Measurements from ENCODE around the gene C1orf35.

DNA sequence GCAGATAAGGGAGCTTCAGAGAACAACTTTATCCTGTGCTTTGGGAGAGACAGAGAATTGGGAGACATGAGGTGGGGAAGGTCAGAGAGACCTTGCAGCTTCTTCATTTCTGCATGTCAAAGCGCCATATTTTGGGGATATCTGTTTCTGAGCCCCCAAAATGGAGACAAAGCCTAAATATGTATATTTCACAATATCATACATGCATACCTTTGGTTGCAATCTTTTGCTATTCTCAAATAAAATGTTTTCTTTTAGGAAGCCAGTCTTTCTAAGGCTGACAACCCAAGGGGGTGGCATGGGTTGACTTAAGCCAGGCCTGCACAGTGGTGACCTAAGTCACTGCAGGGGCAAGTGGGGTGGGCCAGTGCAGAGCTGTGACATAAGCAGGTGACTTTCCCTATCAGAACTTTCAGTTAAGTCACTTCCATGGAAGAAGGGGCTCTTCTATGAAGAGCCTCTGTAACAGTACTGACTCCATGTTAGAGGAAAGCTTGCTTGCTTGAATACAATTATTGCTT lies 19.9 kb upstream of the C1orf35 start:
- TF ChIP-seq CTCF (conservative IDR thresholded peaks at IDR 0.05; ENCODE audit: low read depth in 2 of 2): no peak
- no peak for TF ChIP-seq EZH2phosphoT487 (IDR thresholded peaks at IDR 0.05; ENCODE audit: unreplicated experiment)
- no peak for TF ChIP-seq JUNB (IDR thresholded peaks at IDR 0.05; ENCODE audit: unreplicated experiment)
- TF ChIP-seq, protein P1, sequence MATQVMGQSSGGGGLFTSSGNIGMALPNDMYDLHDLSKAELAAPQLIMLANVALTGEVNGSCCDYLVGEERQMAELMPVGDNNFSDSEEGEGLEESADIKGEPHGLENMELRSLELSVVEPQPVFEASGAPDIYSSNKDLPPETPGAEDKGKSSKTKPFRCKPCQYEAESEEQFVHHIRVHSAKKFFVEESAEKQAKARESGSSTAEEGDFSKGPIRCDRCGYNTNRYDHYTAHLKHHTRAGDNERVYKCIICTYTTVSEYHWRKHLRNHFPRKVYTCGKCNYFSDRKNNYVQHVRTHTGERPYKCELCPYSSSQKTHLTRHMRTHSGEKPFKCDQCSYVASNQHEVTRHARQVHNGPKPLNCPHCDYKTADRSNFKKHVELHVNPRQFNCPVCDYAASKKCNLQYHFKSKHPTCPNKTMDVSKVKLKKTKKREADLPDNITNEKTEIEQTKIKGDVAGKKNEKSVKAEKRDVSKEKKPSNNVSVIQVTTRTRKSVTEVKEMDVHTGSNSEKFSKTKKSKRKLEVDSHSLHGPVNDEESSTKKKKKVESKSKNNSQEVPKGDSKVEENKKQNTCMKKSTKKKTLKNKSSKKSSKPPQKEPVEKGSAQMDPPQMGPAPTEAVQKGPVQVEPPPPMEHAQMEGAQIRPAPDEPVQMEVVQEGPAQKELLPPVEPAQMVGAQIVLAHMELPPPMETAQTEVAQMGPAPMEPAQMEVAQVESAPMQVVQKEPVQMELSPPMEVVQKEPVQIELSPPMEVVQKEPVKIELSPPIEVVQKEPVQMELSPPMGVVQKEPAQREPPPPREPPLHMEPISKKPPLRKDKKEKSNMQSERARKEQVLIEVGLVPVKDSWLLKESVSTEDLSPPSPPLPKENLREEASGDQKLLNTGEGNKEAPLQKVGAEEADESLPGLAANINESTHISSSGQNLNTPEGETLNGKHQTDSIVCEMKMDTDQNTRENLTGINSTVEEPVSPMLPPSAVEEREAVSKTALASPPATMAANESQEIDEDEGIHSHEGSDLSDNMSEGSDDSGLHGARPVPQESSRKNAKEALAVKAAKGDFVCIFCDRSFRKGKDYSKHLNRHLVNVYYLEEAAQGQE (IDR thresholded peaks at IDR 0.05; ENCODE audit: unreplicated experiment): no peak
- no peak for TF ChIP-seq EZH2 (IDR thresholded peaks at IDR 0.05; ENCODE audit: low read depth, unreplicated experiment)
- TF ChIP-seq CREB1 (CRISPR knock-in tag; IDR thresholded peaks at IDR 0.05; ENCODE audit: low read depth): no peak
- no peak for TF ChIP-seq NANOG (IDR thresholded peaks at IDR 0.05; ENCODE audit: borderline replicate concordance)
- TF ChIP-seq, protein P2, sequence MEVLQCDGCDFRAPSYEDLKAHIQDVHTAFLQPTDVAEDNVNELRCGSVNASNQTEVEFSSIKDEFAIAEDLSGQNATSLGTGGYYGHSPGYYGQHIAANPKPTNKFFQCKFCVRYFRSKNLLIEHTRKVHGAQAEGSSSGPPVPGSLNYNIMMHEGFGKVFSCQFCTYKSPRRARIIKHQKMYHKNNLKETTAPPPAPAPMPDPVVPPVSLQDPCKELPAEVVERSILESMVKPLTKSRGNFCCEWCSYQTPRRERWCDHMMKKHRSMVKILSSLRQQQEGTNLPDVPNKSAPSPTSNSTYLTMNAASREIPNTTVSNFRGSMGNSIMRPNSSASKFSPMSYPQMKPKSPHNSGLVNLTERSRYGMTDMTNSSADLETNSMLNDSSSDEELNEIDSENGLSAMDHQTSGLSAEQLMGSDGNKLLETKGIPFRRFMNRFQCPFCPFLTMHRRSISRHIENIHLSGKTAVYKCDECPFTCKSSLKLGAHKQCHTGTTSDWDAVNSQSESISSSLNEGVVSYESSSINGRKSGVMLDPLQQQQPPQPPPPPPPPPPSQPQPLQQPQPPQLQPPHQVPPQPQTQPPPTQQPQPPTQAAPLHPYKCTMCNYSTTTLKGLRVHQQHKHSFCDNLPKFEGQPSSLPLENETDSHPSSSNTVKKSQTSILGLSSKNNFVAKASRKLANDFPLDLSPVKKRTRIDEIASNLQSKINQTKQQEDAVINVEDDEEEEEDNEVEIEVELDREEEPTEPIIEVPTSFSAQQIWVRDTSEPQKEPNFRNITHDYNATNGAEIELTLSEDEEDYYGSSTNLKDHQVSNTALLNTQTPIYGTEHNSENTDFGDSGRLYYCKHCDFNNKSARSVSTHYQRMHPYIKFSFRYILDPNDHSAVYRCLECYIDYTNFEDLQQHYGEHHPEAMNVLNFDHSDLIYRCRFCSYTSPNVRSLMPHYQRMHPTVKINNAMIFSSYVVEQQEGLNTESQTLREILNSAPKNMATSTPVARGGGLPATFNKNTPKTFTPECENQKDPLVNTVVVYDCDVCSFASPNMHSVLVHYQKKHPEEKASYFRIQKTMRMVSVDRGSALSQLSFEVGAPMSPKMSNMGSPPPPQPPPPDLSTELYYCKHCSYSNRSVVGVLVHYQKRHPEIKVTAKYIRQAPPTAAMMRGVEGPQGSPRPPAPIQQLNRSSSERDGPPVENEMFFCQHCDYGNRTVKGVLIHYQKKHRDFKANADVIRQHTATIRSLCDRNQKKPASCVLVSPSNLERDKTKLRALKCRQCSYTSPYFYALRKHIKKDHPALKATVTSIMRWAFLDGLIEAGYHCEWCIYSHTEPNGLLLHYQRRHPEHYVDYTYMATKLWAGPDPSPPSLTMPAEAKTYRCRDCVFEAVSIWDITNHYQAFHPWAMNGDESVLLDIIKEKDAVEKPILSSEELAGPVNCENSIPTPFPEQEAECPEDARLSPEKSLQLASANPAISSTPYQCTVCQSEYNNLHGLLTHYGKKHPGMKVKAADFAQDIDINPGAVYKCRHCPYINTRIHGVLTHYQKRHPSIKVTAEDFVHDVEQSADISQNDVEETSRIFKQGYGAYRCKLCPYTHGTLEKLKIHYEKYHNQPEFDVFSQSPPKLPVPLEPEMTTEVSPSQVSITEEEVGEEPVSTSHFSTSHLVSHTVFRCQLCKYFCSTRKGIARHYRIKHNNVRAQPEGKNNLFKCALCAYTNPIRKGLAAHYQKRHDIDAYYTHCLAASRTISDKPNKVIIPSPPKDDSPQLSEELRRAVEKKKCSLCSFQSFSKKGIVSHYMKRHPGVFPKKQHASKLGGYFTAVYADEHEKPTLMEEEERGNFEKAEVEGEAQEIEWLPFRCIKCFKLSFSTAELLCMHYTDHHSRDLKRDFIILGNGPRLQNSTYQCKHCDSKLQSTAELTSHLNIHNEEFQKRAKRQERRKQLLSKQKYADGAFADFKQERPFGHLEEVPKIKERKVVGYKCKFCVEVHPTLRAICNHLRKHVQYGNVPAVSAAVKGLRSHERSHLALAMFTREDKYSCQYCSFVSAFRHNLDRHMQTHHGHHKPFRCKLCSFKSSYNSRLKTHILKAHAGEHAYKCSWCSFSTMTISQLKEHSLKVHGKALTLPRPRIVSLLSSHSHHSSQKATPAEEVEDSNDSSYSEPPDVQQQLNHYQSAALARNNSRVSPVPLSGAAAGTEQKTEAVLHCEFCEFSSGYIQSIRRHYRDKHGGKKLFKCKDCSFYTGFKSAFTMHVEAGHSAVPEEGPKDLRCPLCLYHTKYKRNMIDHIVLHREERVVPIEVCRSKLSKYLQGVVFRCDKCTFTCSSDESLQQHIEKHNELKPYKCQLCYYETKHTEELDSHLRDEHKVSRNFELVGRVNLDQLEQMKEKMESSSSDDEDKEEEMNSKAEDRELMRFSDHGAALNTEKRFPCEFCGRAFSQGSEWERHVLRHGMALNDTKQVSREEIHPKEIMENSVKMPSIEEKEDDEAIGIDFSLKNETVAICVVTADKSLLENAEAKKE (CRISPR knock-in tag; IDR thresholded peaks at IDR 0.05): no peak
- TF ChIP-seq POLR2AphosphoS5 (IDR thresholded peaks at IDR 0.05; ENCODE audit: low read depth): no peak
